ENCODE results near the gene NBEAL1.

- TF ChIP-seq CTCF (IDR thresholded peaks at IDR 0.05; ENCODE audit: low read length) (no peak), EZH2 (optimal IDR thresholded peaks at IDR 0.05; ENCODE audit: low read depth, low read length) (no peak), EZH2phosphoT487 (IDR thresholded peaks at IDR 0.05; ENCODE audit: low read length) (no peak)
Observed at GRCh38 chr2:203072371-203072770, 57.7 kb downstream of the NBEAL1 start.

All from MM.1S (cell line).